ENCODE results near the gene DLG2. TPM values are rescaled to one million over a fixed set of nuclear protein-coding genes. Genes with fewer than 3 reads are reported as not detected.

DLG2 gene
- total and polyA plus RNA-seq, 2 of the 8 experiments (the other 6 are each of a cell fraction or from before 2014, with no cell fraction given), result 1.7 to 14.3 TPM

DNA sequence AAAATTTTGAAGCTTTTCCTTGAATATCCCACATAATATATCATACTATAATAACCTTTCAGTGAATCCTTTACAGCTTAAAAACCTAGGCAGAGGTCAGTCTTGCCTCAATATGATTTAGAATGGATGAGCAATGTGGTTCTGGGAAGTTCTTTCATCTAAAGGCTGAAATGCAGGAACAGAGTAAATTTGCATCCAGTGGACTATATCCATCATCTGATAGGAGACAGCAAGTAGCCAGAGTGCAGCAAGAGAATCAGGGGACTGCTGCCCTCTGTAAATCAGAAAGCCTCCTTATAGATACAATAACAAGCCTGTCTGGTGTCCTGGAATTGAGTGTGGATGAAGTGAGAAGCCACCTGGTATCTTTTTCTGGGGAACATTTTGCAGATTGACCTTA is 1592.7 kb downstream of the DLG2 start:
- Histone ChIP-seq H2BK12ac (ENCODE audit: low read depth, low read length) (no peak overlapping the region), H3K4me3 (ENCODE audit: extremely low read depth in 1 of 4, insufficient read depth in 2 of 4, low read depth in 3 of 4, low read length in 4 of 4) (no peak overlapping the region), H3K4me2 (ENCODE audit: insufficient read depth in 1 of 2, low read depth in 2 of 2, low read length in 2 of 2) (no peak overlapping the region), H2AFZ (ENCODE audit: low read length) (no peak overlapping the region), H3K23ac (ENCODE audit: insufficient read length) (no peak overlapping the region), H3K9ac (replicated peaks in 1 of 4; ENCODE audit: extremely low read depth in 1 of 4, low read depth in 3 of 4, low read length in 3 of 4) (no peak overlapping the region), H3K27me3 (replicated peaks in 1 of 4; ENCODE audit: control insufficient read depth in 3 of 4, extremely low read depth in 1 of 4, insufficient read depth in 3 of 4, low read length in 3 of 4) (no peaks in the 10 kb centered on the region), H3K4me1 (replicated peaks in 1 of 4; ENCODE audit: control insufficient read depth in 3 of 4, insufficient read depth in 4 of 4, low read length in 3 of 4) (no peaks in the 10 kb centered on the region), H2BK120ac (replicated peaks; ENCODE audit: low read depth, low read length) (no peak overlapping the region), H3K79me1 (ENCODE audit: low read depth, low read length) (no peaks in the 10 kb centered on the region), H3K14ac (ENCODE audit: insufficient read length) (no peak overlapping the region), H3K18ac (ENCODE audit: extremely low read depth, low read length) (no peak overlapping the region), H4K20me1 (replicated peaks in 1 of 2; ENCODE audit: control insufficient read depth in 1 of 2, insufficient read depth in 2 of 2, low read length in 2 of 2) (no peaks in the 10 kb centered on the region), H3K56ac (replicated peaks; ENCODE audit: insufficient read length, low read depth, low read length) (no peak overlapping the region), H4K91ac (replicated peaks; ENCODE audit: insufficient read length, low read length) (no peak overlapping the region), H2AK5ac (ENCODE audit: low read depth, low read length) (no peak overlapping the region), H4K5ac (ENCODE audit: insufficient read length, low read depth, low read length) (no peak overlapping the region), H2BK5ac (ENCODE audit: low read depth, low read length) (no peak overlapping the region), H4K8ac (ENCODE audit: extremely low read depth, insufficient read depth, low read length) (no peak overlapping the region), H3K9me3 (ENCODE audit: insufficient read depth in 2 of 2, low read depth in 1 of 2, low read length in 1 of 2) (no peaks in the 10 kb centered on the region), H2BK15ac (ENCODE audit: low read length) (no peak overlapping the region), H2BK20ac (ENCODE audit: low read length) (no peak overlapping the region), H3K36me3 (ENCODE audit: control insufficient read depth in 2 of 4, insufficient read depth in 4 of 4, low read length in 3 of 4) (no peaks in the 10 kb centered on the region), H3K27ac (ENCODE audit: low read depth, low read length) (no peak overlapping the region), H3K4ac (replicated peaks; ENCODE audit: insufficient read length, low read depth, low read length) (no peak overlapping the region), H3K79me2 (ENCODE audit: control insufficient read depth in 1 of 2, insufficient read depth in 2 of 2, low read length in 2 of 2) (no peaks in the 10 kb centered on the region), H3K23me2 (ENCODE audit: low read depth, low read length) (no peaks in the 10 kb centered on the region)
- POLR2A ChIA-PET (ENCODE audit: partially characterized antibody), result no interaction called here
- DNase-seq (ENCODE audit: low read depth in 1 of 2, low spot score in 2 of 2) (no peak), FAIRE-seq (no peak)
- TF ChIP-seq SRF (IDR thresholded peaks at IDR 0.05; ENCODE audit: low read depth, low read length), result no peak
- CTCF ChIA-PET (ENCODE audit: partially characterized antibody), result no interaction called here
